GM10266 (cell line): ENCODE data around the gene ITIH3.
A peak's percentile ranks its signal among the peaks of the same experiment; 100 is the strongest.

ENCODE experiments used
- DNase-seq: peaks from one replicate; pipeline ENCODE4 v3.0.0; 2012; ENCODE audit errors: extremely low spot score
- CTCF ChIP-seq: IDR thresholded peaks from 2 replicates; pipeline ENCODE4 v1.5.1; 2012; ENCODE audit warnings: mild to moderate bottlenecking, low read depth; ENCODE audit not compliant: control insufficient read depth, insufficient read depth; ENCODE audit errors: missing control alignments

The ITIH3 gene

GRCh38 chr3:52770496-52771333 is 23.9 kb upstream of the ITIH3 start, which contains the start of gene NEK4:
TSS of gene NEK4 (minus strand) at chr3:52770940. CDS start at chr3:52770746, 194 bp downstream.
- TF ChIP-seq CTCF = no peak
- DNase-seq = peak; percentile 92

DNA sequence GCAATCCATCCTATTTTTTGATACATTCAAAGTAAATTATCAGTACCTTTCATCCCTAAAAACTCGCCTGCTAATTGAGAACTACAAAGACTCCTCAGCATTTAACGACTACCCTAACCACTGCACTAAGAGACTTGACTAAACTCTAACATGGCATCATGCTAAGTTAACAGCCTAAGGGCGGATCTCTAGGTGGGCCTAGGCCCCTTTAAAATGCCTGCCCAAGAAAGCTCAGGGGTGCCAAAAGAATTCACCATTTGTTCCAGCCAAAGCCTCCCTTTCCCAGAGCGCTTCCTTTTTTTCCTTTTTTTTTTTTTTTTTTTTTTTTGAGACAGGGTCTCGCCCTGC is 23.3 kb upstream of the ITIH3 start:
- DNase-seq = no peak
- TF ChIP-seq CTCF = no peak

DNA sequence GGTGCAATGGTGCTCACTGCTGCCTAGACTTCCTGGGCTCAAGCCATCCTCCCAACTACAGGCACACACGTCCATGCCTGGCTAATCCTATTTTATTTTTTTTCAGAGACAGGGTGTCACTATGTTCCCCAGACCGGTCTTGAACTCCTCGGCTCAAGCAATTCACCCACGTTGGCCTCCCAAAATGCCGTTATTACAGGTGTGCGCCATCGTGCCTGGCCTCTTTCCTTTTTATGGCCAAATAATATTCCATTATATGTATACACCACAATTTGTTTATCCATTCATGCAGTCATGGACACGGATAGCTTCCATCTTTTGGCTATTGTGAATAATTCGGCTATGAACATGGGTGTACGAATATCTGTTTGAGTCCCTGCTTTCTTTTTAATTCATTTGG is 22.9 kb upstream of the ITIH3 start:
- no peak for TF ChIP-seq CTCF
- DNase-seq = no peak

DNA sequence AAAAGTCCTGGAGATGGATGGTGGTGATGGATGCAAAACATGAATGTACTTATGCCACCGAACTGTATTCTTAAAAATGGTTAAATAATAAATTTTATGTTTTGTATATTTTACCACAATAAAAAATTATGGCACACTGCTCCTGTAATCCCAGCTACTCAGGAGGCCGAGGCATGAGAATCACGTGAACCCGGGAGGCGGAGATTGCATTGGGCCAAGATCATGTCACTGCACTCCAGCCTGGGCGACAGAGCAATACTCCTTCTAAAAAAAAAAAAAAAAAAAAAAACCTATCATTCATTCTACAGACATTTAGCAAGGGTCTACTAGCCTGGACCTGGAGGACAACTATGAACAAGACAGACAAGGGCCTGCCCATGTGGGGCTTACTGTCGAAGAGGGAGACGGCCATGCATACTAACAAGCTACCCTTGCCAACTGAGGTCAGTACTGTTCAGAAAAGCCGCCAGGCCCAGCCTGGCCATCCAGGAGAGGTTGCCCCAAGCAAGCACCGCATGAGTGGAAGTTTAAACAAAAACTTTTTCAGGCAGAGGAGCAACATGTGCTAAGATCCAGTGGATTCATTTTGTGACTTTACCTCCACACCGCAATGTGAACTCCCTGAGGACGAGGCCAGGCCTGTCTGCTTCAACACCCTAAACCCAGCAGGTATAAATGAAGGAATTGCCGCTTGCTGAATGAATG is 21.1 kb upstream of the ITIH3 start:
- no peak for TF ChIP-seq CTCF
- no peak for DNase-seq

DNA sequence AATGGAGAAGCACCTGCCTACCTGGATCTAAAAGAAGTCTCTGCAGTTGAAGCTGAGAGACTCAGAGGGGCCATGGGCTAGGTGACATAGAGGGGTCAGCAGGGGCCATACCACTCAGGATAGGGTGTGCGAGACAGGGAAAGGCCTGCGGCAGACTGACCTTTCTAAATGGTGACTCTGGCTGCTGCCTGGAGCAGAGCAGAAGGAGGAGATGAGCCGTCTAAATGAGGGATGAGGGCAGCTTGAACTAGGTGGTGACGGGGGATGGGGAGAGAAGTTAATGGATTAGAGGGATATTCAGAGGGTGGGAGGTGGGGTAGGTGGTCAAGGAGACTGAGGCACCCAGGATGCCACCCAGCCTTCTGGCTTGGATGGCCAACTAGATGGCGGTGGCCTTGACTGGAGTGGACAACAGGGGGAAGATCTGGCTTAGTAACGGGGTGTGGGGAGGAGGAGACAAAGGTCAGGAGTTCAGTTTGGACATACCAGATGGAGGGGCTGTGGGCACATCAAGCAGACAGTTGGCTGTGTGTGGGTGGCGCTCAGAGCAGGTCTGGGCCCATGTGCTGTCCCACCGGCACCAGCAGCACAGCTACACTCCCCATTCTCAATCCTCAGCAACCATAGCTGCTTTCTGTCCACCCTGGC is 20.4 kb upstream of the ITIH3 start:
- no peak for TF ChIP-seq CTCF
- no peak for DNase-seq

DNA sequence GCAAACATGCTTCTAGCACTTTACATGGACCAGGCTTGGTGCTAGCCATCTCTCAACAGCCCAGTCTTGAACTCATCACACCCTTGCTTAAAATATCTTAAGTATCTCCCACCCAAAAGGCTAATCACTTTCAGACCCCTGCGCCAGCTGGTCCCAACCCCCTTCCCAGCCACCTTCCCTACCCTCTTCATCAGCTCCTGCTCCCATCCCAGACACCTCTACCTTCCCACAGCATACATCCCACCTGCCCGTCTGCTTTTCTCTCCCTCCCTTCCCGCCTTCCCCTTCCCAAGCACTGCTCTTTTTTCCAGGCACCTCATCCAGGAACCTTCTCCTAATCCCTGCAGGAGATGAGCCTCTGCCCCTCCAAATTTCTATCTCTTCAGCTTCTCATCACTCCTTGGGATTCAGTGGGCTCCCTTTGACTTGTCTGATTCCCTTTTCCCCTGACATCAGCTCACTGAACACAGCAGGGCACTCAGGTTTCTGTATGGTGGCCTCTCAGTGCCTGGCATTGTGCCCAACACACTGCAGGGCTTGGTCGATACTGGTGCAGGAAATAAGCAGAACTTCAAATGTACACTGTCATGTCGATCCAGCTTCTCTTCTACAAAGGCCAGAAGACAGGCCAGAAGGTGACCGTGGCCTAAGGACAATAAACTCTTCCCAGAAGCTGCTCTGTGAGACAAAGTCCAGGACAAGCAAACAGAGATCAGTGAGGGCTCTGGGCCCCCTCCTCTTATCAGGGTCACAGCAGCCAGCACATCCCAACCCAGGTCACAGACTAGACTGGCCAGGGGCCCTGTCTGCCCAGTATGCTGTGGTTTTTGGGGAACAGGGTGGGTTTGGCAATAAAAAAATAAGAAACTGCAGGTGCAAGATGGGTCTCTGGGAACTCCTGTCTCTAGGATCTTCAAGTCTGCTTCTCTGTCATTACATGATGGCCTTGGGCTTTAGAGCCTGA is 19.4 kb upstream of the ITIH3 start:
- DNase-seq = no peak
- TF ChIP-seq CTCF = no peak
